Subcutaneous abdominal adipose tissue (tissue), 5 donors: ENCODE results near the gene ARHGAP44.

Experiments used
- H3K27ac ChIP-seq: one replicate; pipeline ENCODE4 v1.7.0; 2013; ENCODE audit warnings: low read depth, mild to moderate bottlenecking, inconsistent platforms, low read length, moderate library complexity
- H3K27me3 ChIP-seq, 5 donors: one replicate each; pipeline ENCODE4 v1.7.0; 2013; ENCODE audit warnings: low read length in 5 of 5, inconsistent platforms in 1 of 5; ENCODE audit not compliant: control insufficient read depth in 5 of 5, insufficient read depth in 4 of 5
- H3K36me3 ChIP-seq, 5 donors: one replicate each; pipeline ENCODE4 v1.7.0; 2013; ENCODE audit warnings: low read length in 5 of 5; ENCODE audit not compliant: control insufficient read depth in 5 of 5, insufficient read depth in 5 of 5
- H3K4me1 ChIP-seq, 5 donors: one replicate each; pipeline ENCODE4 v1.7.0; 2013; ENCODE audit warnings: low read length in 5 of 5, mild to moderate bottlenecking in 3 of 5, moderate library complexity in 1 of 5; ENCODE audit not compliant: control insufficient read depth in 5 of 5, insufficient read depth in 5 of 5
- H3K4me3 ChIP-seq, 5 donors: one replicate each; pipeline ENCODE4 v1.7.0; 2013; ENCODE audit warnings: low read length in 5 of 5, low read depth in 1 of 5
- H3K9ac ChIP-seq, 5 donors: one replicate each; pipeline ENCODE4 v1.7.0; 2013; ENCODE audit warnings: low read length in 5 of 5, mild to moderate bottlenecking in 4 of 5, moderate library complexity in 3 of 5
- H3K9me3 ChIP-seq, 5 donors: one replicate each; pipeline ENCODE4 v1.7.0; 2013; ENCODE audit warnings: low read length in 5 of 5; ENCODE audit not compliant: control insufficient read depth in 5 of 5
- donor health status: healthy.
- donor health status: healthy.
- donor health status: healthy.
- donor health status: healthy.
- donor health status: healthy.

The ARHGAP44 gene

DNA sequence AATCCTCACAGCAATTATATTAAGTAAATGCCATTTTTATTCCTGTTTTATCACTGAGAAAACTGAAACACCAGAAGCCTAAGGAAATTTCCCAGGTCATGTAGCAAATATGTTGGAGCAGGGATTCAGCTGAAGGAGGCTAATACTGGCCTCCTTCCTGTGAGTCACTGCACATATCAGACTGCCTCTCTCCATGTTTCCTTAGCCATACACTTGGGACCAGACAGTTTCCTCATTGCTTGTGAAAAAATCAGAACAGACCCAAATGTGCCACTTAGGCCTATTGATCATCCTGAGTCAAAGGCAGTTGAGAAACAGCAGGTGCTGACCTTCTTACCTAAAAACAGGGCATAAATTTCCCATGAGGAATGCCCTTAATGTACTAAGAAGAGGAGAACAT is 247.5 kb downstream of the ARHGAP44 start:
- H3K4me3 ChIP-seq: no peak overlapping the region
- peaks cover 0 to 4% (median 0%) of the 10 kb centered on the region in 5 donors for H3K27me3 ChIP-seq
- peaks cover 0 to 6% (median 5%) of the 10 kb centered on the region in 5 donors for H3K4me1 ChIP-seq
- H3K9me3 ChIP-seq: peaks cover 0 to 15% (median 10%) of the 10 kb centered on the region in 5 donors
- H3K36me3 ChIP-seq: no peaks in the 10 kb centered on the region
- no peak overlapping the region for H3K9ac ChIP-seq
- no peak overlapping the region for H3K27ac ChIP-seq

DNA sequence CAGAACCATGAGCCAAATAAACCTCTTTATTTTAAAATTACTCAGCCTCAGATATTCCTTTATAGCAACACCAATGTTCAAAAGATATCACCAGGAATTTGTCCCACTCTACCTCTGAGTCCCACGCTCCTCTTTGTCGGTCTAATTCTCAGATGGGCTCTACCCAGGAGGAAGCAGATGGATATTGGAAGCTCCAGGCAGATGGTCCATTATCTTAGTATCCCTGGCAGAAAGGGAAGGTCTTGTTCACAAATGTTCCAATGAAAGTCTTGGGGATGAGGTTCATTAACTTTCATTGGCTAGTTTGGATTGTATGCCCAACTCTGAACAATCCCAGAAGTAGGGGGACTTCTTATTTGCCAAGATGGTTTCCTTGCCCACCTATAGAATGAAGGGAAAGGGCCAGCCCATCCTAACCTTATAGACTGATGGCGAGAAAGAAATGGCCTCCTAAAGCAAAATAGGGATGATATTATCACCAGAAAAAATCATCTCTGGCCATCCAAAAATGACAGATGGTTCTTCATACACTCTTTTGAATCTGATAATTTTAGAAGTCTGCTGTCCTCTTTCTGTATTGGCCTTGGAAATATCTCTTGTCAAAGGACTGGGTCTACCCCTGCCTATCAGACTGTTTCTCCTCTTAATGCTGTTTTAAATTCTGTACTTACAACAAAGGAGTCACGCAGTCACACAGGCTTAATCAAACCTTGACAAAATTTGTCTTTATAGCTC is 249.8 kb downstream of the ARHGAP44 start:
- peaks cover 0 to 8% (median 1%) of the 10 kb centered on the region in 5 donors for H3K27me3 ChIP-seq

More for the DNA sequence above, 249.8 kb downstream of the ARHGAP44 start:
- Histone ChIP-seq H3K36me3 (no peaks in the 10 kb centered on the region), H3K9ac (no peak overlapping the region), H3K27ac (no peak overlapping the region), H3K4me1 (no peaks in the 10 kb centered on the region), H3K4me3 (no peak overlapping the region), H3K9me3 (peaks cover 0 to 15% (median 10%) of the 10 kb centered on the region in 5 donors)
